SU-DHL-6 (cell line): Measurements from ENCODE around the gene MAST4.

Source experiments
- CTCF ChIP-seq: fragments of 200-600 bp; sonication (generic); IDR thresholded peaks from one replicate; pipeline ENCODE4 v1.5.1; 2017; ENCODE audit warnings: antibody characterized with exemption, mild to moderate bottlenecking, low read length, moderate library complexity; ENCODE audit not compliant: insufficient read depth, poor library complexity, severe bottlenecking
- EZH2phosphoT487 ChIP-seq: fragments of 200-600 bp; sonication (generic), shearing (Covaris generic); conservative IDR thresholded peaks from 2 replicates; pipeline ENCODE4 v1.6.1; 2018; ENCODE audit warnings: mild to moderate bottlenecking, antibody characterized with exemption, low read length, moderate library complexity, mixed read lengths

GRCh38 chr5:66854416-66854815, 258.2 kb downstream of the MAST4 start:
- TF ChIP-seq CTCF: no peak
- no peak for TF ChIP-seq EZH2phosphoT487
